Jurkat, Clone E6-1 (cell line): Measurements from ENCODE around the gene PFDN4.

ENCODE experiments used
- DNase-seq: peaks from one replicate; pipeline ENCODE4 v3.0.0-alpha.2; 2011; ENCODE audit warnings: low read depth, low spot score
- H3K4me3 ChIP-seq: 2 replicates; pipeline ENCODE4 v1.5.1; 2011; ENCODE audit warnings: mild to moderate bottlenecking, low read length, control low read depth, moderate library complexity

The PFDN4 gene

DNA sequence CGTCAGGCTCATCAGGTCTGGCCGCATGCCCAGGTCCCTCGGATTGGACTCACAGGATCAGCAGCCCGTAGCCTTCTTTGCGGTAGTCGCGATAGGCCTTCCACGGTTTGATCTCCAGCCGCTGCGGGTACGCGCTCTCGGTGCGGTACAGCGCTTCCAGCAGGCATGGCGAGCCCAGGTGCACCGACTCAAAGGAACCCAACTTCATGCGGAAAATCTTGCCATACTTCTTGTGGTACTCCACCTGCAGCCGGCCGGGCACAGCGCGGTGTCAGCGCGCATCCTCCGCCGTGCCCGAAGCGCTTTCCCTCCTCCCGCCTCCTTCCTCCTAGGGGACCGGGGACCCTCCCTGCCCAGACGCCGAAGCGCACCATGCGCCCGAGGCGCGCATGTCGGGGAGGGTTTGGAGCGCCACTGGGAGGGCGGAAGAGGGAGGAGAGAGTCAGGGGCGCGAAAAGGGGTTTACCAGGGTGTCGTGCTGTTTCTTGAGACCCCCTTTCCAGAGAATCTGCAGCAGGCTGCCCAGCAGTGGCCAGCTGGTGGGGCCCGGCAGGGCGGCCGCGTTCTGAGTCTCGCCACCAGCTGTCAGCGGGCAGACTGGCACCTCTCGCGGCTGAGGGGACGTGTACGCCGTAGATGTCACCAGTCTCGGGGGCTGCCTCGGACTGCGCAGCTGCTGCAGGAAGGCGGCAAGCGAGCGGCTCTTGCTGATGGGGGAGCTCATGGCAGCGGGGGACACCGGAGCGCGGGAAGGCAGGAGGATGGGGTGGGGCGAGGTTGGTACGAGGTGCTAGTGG, 34.8 kb upstream of the PFDN4 start:
- H3K4me3 ChIP-seq, result no peak overlapping the region
- DNase-seq, result no peak

DNA sequence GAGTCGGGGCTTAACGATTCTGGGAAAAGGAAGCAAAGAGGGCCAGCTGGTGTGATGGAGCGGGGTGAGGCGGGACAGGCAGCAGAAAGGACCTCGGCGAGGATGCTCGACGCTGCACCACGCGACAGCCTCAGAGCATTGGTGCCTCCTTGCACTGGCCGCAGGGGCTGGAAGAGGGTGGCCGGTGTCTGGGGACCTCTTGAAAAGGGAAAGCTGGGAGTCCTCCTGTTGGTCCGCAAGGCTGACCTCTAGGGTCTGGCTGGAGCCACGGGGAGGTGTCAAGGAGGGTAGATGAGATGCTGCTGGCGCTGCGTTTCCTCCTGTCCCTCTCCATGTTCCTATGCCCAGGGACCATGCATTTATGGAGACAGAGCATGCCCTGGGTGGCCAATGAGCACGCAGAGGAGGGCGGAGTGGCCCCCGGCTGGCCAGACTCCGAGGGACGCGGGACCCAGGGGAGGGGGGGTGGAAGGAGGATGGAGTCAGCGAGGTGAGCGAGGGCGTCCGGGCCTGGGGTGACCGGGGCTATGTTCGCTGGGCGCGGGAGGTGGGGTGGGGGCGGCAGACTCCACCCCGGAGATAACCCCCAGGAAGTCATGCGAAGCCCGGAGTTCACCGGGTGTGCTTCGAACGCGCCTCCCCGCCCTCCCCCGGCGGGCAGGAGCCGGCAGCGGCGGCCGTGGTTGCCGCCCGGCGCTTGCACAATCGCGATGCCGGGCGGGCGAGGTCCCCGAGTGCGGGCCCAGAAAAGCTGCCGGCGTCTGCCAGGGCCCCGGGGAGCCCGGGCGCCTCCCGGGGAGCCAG, 34.0 kb upstream of the PFDN4 start, which contains the start of gene CYP24A1:
CYP24A1 (minus strand) TSS at position 334 of the 804 bp plus-strand sequence. CDS start 407 bp downstream, outside the sequence.
- no peak within 1 kb of the TSS for H3K4me3 ChIP-seq
- DNase-seq, result no peak

DNA sequence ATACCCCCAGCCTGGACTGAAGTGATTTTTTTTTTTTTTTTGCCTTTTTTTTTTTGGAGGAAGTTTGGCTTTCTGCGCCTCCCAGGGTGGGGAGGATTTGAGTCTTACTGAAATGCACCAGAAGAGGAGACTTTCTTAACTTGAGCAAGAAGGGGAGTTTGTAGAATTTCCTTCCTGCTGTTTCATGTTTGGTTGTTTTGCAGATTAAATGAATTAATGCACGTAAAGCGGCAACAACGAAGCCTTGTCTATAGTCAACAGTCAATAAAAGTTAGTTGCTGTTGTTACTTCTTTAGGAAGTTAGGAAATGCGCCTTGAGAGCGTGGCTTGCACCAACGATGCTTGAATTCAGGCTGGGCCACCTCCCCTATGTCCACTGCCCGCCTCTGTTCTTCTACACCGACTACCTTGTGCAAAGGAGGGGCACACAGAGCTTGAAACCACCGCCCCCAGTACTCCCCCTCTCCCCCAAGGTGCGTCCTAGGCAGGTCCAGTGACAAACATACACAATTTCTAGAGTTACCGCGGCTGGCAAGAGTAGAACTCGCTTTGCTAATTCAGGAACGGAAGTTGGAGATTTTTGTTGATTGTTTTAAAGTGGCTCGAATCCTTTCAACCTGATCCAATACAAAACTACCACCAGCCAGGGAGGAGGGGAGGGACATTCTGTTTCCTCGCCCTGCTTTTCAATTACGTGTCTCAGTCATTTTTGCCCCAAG, 33.3 kb upstream of the PFDN4 start:
- no peak overlapping the region for H3K4me3 ChIP-seq
- DNase-seq, result no peak

DNA sequence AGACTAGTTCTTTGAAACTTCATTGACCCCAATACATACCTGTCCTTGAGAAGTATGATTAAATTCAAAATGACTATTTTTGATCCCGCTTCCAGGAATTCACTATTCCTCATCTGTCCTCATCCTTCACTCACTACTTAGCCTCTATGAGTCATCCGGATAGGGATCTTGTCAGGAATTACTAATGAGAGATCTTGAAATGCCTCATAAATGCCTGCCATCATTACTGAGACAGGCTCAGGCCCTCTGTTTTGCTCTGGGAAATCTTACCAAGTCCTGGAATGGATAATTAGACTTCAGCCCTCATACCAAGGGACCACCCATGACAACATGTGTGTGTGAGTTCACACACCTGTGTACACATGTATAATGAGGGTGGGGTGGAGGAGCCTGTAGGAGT, 31.3 kb upstream of the PFDN4 start:
- no peak for DNase-seq
- H3K4me3 ChIP-seq, result no peak overlapping the region

DNA sequence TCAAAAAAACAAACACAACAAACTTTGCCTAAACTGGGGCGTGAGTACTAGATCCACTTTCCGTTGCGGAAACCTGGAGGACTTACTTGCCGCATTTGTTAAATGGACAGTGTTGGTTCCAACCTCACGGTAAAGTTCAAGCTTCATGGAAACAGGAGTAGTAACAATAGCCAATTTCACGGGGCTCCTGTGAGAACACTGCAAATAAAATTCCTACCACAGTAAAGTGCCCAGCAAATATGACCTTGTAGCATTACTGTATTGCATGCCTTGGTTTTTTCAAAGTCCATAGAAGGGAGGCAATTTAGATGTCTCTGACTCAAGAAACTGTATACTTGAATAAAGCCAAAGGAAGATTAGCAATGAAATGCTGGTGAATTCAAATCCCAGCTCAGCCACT, 30.5 kb upstream of the PFDN4 start:
- no peak overlapping the region for H3K4me3 ChIP-seq
- DNase-seq, result no peak

DNA sequence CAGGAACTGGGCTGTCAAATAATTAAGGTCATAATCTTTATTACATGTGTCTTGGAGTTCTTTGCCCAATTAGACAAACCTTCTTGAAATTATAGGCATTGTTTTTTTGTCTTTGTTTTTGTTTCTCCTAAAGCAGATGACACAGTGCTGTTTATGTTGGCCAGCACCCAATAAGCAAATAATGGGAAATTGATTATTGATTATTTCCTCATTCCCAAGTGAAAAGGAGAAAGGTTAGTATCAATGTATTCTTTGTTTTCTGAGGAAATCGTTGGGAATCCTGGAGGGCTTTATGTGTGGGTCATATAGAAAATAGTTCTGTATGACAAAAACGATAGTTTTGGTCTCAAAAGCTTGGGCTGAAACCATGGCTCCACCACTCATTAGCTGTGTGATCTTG, 29.6 kb upstream of the PFDN4 start:
- no peak overlapping the region for H3K4me3 ChIP-seq
- no peak for DNase-seq

DNA sequence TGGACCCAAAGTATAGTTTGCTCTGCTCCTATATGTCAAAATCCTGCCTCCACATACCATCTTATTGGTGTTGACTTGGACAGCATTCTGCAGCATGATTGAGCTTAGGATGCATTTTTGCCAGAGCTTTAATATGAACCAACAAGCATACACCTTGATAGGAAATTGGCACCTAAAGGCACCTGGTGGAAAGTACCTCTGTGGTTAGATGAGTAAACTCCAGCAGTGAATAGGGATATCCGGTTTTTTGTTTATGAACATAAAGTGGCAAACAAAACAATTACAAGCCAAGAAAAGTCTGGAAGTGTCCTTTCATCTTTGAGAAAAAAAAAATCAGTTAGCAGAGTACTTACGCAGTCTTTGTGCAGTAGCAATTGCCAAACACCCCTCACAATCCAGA, 27.9 kb upstream of the PFDN4 start:
- DNase-seq, result no peak
- H3K4me3 ChIP-seq, result no peak overlapping the region

DNA sequence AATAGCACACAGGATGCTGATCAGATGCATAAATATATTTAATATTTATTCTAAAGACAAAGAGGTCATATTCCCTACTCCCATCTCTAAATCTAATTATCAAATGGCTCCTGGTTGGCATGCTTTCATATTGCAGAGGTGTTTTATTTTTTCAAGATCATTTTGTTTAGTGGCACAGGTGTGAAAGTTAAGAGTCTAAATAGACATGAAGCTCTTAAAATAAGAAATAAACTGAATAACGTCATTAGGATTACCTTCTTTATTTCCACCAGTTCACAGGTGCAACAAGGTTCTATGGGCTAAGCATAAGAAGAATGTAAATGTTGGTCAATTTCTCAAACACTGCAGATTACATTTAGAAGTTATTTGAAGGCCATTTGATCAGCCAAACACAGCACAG, 27.0 kb upstream of the PFDN4 start:
- no peak overlapping the region for H3K4me3 ChIP-seq
- DNase-seq, result no peak

DNA sequence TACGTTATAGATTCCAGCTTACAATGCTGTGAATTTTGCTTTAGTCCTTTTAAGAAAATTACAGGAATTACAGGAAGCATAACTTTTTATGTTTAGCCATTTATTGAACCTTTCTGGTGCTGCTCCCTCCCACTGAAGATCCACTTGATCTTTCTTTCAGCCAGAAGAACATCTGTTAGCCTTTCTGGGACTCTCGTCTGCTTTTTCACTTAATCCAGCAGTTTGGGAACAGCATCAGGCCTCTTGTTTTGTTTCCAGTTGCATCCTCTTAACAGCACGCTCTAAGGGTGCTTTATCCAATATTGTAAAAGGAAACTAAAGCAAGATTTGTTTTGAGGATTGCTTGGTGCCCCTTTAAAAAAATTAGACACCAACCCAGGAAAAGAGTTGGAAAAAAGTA, 23.8 kb upstream of the PFDN4 start:
- no peak for DNase-seq
- H3K4me3 ChIP-seq, result no peak overlapping the region

DNA sequence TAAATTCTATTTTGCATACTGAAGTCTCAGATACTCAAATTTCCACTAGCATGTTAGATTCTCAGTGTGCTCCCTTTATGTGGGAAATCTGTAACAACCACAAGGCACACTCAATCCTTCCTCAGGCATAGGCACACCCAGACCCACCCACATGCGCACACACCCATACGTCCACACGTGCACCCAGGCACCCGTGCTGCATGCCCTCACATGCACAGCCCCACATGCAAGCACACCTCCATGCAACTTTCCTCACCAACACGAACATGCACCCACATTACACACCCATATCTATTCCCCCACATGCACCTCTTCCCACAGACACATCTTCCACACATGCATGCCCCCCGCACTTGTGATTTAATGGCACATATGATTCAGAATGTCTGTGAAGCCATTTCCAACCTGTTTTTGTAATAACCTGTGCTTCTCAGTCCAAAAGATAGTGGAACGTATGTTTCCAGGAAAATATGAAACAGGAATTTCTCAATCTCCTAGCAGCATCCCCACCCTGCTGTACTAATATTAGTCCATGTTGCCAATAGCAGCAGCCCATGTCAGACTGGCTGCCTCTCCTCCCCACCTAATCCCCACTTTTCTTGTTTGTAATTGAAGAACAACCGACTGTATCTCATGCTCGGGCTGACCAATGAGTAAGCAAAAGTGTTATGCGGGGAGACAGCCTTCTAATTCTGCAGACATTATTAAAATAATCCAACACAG, 22.8 kb upstream of the PFDN4 start:
- DNase-seq, result no peak
- H3K4me3 ChIP-seq, result no peak overlapping the region

DNA sequence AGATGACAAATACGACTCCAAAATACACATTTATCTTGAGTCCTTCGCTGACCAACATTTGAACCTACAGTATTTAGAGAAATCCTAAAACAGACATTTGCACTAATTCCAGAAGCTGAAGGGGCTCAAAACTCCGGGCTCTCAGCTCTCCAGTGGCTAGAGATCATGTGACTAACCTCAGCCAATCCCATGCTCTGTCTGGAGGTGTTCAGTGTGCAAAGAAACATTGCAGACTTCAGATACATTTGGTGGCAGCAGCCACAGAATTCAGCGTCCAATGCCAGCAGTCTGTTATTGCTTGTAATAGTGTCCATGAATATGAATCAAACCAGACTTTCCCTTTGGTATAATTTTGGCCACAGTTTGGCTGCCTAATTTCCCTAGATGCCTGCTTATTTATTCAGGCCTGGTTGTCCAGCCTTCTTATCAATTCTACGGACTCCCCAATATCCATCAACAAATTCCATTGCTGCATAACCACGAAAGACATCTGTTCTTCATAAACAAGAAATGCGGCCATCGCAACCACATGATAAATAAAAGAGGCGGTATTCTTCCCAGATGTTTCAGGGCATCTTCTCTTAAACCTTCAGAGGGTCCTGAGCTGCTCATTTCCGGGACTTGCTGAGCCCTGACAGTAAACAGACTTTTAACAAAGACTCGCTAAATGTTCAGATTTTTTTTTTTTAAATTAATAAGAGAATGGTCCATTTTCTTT, 19.6 kb upstream of the PFDN4 start:
- no peak overlapping the region for H3K4me3 ChIP-seq
- no peak for DNase-seq

DNA sequence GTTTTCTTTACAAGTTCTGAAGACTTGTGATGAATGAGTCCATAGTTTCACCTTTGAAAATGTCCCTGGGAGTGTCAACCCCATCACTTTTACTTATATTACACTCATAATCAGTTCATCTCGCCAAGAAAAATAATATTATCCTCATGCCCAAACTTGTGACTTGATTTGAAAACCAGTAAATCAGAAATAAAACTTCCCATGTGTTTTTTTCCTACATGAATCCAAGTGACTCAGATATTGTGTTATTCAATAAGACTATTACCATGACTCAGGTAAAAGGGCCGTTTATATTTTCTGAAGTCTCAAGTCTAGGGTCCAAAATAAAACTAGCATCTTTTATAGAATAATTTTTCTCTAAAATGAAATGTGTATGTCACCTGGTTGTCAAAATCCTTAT, 18.3 kb upstream of the PFDN4 start:
- no peak overlapping the region for H3K4me3 ChIP-seq
- DNase-seq, result no peak

DNA sequence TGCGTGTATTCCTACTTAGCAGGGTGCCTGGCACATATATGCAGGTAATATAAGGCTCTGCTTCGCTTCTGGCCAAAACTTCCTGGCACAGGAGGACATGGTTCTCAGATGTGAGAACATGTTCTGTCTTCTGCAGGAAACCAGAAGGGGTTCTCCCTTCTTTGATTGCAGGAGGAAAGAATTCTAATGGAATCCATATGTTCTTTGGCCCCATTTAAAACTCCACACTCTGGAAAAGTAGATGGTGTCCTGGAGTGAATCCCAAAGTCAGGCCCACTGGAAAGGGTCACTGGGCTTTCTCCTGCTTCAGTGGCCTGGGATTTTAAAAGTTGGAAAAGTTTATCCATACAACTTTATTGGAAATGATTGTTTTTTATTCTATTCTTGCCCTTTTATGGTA, 17.7 kb upstream of the PFDN4 start:
- H3K4me3 ChIP-seq, result no peak overlapping the region
- no peak for DNase-seq

DNA sequence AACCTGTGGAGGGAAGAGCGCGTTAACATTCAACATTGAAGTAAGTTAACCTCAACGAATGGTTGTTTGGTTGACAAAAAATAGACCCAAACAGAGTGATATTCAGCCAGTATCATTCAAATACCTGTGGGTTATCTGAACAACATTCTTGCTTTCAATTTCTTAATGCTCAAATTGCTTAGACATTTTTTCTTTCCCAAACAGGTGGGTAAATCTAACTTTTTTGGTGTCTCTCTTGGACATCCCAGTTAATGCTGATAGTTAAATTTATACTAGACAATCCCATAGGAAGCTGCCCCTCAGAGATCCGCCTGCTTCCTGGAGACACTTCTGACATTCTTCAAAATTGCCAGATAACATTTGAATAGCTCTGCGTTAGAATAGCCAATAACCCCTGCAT, 14.1 kb upstream of the PFDN4 start:
- H3K4me3 ChIP-seq, result no peak overlapping the region
- no peak for DNase-seq

DNA sequence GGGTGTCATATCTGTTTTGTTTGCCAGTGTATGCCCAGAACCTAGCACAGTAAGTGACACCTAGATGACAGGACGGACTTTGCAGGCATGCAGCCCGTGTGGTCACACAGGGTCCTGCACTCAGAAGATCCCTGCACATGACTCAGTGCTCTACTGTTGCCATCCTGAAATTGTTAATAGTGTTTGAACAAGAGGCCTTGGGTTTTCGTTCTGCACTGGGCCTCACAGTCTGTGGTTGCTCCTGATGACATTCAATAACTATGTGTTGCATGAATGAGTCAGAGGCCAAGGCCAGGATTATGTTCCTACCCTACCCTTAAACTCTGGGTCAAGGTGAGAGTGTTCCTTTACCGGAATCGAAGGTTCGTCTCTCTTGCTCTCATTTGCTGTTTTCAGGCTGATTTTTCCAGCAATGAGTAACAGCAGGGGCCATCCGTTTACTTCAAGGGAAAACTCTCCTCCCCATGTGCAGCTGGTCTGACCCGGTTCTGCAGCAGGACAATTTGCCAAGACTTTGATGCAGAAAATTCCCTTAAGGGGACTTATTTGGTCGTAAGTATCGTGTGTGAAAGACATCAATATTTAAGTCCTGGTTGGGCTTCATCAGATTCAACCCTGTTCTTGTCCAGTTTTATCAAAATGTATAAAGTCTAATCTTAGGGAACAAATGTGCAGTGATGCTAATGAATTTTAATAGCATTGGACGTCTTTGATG, 13.0 kb upstream of the PFDN4 start:
- no peak for DNase-seq

DNA sequence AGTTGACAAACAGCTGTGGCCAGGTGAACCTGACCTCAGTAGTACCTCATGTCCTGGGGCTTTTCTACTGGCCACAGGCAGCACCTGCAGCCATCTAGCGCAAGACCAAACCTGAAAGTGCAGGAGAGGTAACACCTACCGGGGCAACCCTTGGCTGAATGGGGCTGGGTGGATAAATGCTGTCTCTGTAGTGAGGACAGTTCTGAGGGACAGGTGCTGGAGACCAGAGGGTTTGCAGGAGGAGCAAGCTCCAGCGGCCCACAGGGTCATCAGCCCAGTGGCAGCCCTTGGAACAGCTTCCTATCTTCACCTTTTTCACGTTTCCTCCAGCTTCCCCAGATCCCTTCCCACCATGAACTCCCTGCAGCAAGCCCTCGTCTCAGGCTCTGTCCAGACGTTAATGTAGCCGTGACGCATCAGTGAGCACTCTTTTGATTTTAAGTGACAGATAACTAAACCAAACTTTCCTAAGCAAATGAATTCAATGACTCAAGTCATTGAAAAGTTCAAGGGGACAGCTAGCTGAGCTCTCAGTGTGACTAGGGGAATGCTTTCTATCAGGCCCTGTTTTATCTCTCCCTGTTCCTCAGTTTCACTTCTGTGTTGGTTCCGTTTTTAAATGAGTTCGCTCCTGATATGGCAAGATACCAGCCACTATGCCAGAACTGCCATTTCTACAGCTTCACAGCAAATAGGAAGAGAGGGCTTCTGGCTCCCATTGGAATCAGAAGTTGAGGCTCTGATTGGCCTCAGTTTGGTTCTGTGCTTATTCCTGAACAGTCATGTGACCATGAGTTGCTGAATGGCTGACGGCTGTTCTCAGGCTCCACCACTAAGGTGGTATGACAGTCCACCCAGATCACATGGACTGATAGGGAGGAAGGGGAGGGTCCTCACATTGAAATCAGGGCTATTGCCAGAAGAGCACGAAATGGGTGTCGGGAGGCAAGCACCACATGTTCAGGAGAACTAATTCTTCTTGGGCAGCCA, 12.1 kb upstream of the PFDN4 start:
- H3K4me3 ChIP-seq, result no peak overlapping the region
- DNase-seq, result no peak

More for the DNA sequence above, 13.0 kb upstream of the PFDN4 start:
- no peak overlapping the region for H3K4me3 ChIP-seq
